Activated naive CD8-positive, alpha-beta T cell treated with anti-CD3 and anti-CD28 coated beads for 36 hours (primary cell): ENCODE data around the gene TMEM61. TPM values are rescaled to one million over a fixed set of nuclear protein-coding genes. Genes with fewer than 3 reads are reported as not detected.

Experiments
- total RNA-seq, 2 experiments: library from RNA; stranded (reverse); gene quantifications; one replicate each; pipeline ENCODE4 v1.2.3, GENCODE V29; 2021

The TMEM61 gene
- total RNA-seq, 2 experiments from 2014 or later: not detected

Other genes starting within 250 kb of the TMEM61 start
- 1 to 10 TPM; 6.4 to 6.6 TPM for gene PARS2, start 216.1 kb upstream of the TMEM61 start, total RNA-seq
- gene TTC22, start 179.3 kb upstream of the TMEM61 start, total RNA-seq: 1 to 10 TPM; 4.8 to 5.3 TPM
- gene DHCR24, start 93.4 kb upstream of the TMEM61 start, total RNA-seq: 10 to 100 TPM; 66.1 to 69.4 TPM
- not detected for gene BSND, start 18.3 kb downstream of the TMEM61 start, total RNA-seq
- gene PCSK9, start 58.9 kb downstream of the TMEM61 start, total RNA-seq: not detected
- 10 to 100 TPM; 44.4 to 51.2 TPM for gene USP24, start 234.7 kb downstream of the TMEM61 start, total RNA-seq